GM12878 (cell line): ENCODE results near the gene LRRC3.

Experiments
- BACH1 ChIP-seq: fragments of 450-650 bp; IDR thresholded peaks from 2 replicates; pipeline ENCODE4 v1.6.1; 2017; ENCODE audit warnings: mild to moderate bottlenecking, borderline replicate concordance
- GABPA ChIP-seq: IDR thresholded peaks from 2 replicates; pipeline ENCODE4 v1.6.1; 2014; ENCODE audit warnings: antibody characterized with exemption, low read depth, mild to moderate bottlenecking, inconsistent platforms
- JUNB ChIP-seq: IDR thresholded peaks from 2 replicates; pipeline ENCODE4 v1.6.1; 2016; ENCODE audit warnings: antibody characterized with exemption, mild to moderate bottlenecking
- MYC ChIP-seq: IDR thresholded peaks from 2 replicates; pipeline ENCODE4 v1.6.1; 2011; ENCODE audit warnings: mild to moderate bottlenecking, low read length, moderate library complexity, inconsistent platforms; ENCODE audit not compliant: insufficient read depth, insufficient replicate concordance, insufficient read length, severe bottlenecking
- RAD21 ChIP-seq: IDR thresholded peaks from 2 replicates; pipeline ENCODE4 v1.6.1; 2011; ENCODE audit warnings: mild to moderate bottlenecking, low read depth, low read length, moderate library complexity; ENCODE audit not compliant: insufficient read depth
- SPI1 ChIP-seq: IDR thresholded peaks from 2 replicates; pipeline ENCODE4 v1.6.1; 2011; ENCODE audit warnings: low read depth, mild to moderate bottlenecking, low read length, moderate library complexity, borderline replicate concordance; ENCODE audit not compliant: insufficient read depth
- TCF3 ChIP-seq: IDR thresholded peaks from 2 replicates; pipeline ENCODE4 v1.6.1; 2012; ENCODE audit warnings: low read depth, mild to moderate bottlenecking, low read length, borderline replicate concordance; ENCODE audit not compliant: insufficient read depth
- TF ChIP-seq, protein P1 (sequence below), 3 experiments: IDR thresholded peaks in 2 of 3; conservative IDR thresholded peaks in 1 of 3; 2 replicates each; pipeline ENCODE4 v1.5.1; 2011; ENCODE audit warnings: low read depth in 3 of 3, low read length in 3 of 3, mild to moderate bottlenecking in 3 of 3, control low read depth in 2 of 3, moderate library complexity in 2 of 3, inconsistent platforms in 1 of 3, mixed read lengths in 1 of 3; ENCODE audit not compliant: control insufficient read depth in 2 of 3, insufficient read depth in 1 of 3; ENCODE audit errors: extremely low read depth in 1 of 3

DNA sequence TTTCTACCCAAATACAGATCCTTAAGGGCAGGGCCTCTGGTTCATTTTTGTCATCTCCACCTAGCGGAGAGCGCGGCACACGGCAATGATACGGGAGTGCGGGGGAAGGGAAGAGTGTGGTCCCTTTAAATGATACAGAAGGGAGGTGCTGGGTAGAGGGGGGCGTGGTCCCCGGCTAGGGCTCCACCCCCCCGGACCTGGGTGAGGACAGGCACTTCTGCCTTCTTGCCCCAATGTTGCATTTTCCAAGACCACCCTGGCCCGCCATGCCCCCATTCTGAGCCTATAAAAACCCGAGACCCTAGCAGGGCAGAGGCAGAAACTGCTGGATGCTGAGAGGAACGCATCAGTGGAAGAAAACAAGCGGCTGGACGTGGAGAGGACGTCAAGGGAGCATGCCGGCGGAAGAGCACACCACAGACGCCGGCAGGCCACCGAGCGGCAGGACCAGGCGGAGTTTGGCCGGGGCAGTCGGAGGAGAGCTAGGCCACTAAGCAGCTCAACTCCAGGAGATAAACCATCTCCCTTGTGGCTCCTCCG lies 30.0 kb downstream of the LRRC3 start:
- TF ChIP-seq, protein P1, sequence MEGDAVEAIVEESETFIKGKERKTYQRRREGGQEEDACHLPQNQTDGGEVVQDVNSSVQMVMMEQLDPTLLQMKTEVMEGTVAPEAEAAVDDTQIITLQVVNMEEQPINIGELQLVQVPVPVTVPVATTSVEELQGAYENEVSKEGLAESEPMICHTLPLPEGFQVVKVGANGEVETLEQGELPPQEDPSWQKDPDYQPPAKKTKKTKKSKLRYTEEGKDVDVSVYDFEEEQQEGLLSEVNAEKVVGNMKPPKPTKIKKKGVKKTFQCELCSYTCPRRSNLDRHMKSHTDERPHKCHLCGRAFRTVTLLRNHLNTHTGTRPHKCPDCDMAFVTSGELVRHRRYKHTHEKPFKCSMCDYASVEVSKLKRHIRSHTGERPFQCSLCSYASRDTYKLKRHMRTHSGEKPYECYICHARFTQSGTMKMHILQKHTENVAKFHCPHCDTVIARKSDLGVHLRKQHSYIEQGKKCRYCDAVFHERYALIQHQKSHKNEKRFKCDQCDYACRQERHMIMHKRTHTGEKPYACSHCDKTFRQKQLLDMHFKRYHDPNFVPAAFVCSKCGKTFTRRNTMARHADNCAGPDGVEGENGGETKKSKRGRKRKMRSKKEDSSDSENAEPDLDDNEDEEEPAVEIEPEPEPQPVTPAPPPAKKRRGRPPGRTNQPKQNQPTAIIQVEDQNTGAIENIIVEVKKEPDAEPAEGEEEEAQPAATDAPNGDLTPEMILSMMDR (IDR thresholded peaks at IDR 0.05 in 2 of 3, conservative IDR thresholded peaks at IDR 0.05 in 1 of 3; ENCODE audit: control insufficient read depth in 2 of 3, extremely low read depth in 1 of 3, insufficient read depth in 1 of 3, low read depth in 3 of 3, low read length in 3 of 3), result no peak
- TF ChIP-seq BACH1 (no peak), MYC (no peak), GABPA (no peak), TCF3 (no peak), RAD21 (no peak), SPI1 (no peak), JUNB (no peak)
